GM12891 (cell line): ENCODE measurements around the gene NADSYN1.
"Not testable (repeated sequence)": the region's sequence is repeated elsewhere in the genome, so short reads cannot be mapped to it uniquely, and the experiment has no call there.

Experiments used
- PAX5 ChIP-seq: IDR thresholded peaks from 2 replicates; pipeline ENCODE4 v1.6.1; 2011; ENCODE audit warnings: low read length, moderate library complexity, mild to moderate bottlenecking; ENCODE audit not compliant: insufficient read depth, severe bottlenecking
- POLR2A ChIP-seq: IDR thresholded peaks from 2 replicates; pipeline ENCODE4 v1.6.1; 2011; ENCODE audit warnings: low read depth, low read length, control low read depth
- POLR2AphosphoS5 ChIP-seq: IDR thresholded peaks from 2 replicates; pipeline ENCODE4 v1.6.1; 2011; ENCODE audit warnings: low read depth, low read length, control low read depth
- SPI1 ChIP-seq: IDR thresholded peaks from 2 replicates; pipeline ENCODE4 v1.6.1; 2011; ENCODE audit warnings: low read depth, low read length, control low read depth
- TAF1 ChIP-seq: IDR thresholded peaks from 2 replicates; pipeline ENCODE4 v1.6.1; 2011; ENCODE audit warnings: low read depth, low read length, control low read depth

GRCh38 chr11:71537977-71538665, 85.1 kb downstream of the NADSYN1 start, which contains the start of gene KRTAP5-8:
- not testable (repeated sequence) for TF ChIP-seq POLR2A, TAF1, POLR2AphosphoS5, SPI1, PAX5
